GM12864 (cell line): ENCODE data around the gene PC.

Experiments
- DNase-seq: peaks from one replicate; pipeline ENCODE4 v3.0.0-alpha.2; 2011; ENCODE audit warnings: low read depth
- H3K4me3 ChIP-seq: 2 replicates; pipeline ENCODE4 v1.5.1; 2011; ENCODE audit warnings: mild to moderate bottlenecking, low read depth, low read length, control low read depth
- CTCF ChIP-seq: IDR thresholded peaks from 2 replicates; pipeline ENCODE4 v1.5.1; 2011; ENCODE audit warnings: low read depth, mild to moderate bottlenecking, moderate library complexity, low read length, control low read depth, inconsistent platforms; ENCODE audit errors: missing control alignments

PC gene

GRCh38 chr11:66986178-66986545 is 28.0 kb upstream of the PC start:
- H3K4me3 ChIP-seq: no peak overlapping the region
- no peak for DNase-seq
- TF ChIP-seq CTCF: no peak

DNA sequence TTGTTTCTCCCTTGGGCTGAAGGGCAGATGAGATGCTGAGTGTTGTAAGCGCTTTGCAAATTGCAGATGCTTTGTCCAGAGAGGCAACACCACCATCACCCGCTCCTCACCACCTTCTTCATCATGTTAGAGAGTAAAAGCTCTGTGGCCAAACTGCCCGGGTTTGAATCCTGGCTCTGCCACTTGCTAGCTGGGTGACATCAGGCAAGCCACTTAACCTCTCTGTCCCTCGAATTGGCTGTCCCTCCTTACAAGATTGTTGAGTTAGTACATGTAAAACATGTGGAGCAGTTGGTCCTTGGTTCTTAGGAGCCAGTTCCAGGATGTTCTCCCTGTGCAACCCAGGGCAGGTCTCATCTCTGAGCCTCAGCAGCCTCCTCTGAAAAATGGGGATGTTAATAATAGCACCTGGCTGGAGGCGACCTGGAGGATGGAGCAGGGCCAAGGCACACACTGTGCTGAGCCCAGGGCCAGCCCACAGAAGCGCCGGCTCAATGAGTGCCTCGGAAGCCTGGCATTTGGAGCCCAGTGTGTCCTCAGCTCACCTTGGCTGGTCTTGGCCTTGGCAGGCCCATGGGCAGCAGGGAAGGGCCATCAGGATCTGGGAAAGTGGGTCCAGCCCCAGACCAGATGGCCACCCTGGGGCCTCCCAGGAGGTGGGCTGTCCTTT is 27.5 kb upstream of the PC start:
- H3K4me3 ChIP-seq: no peak overlapping the region
- no peak for TF ChIP-seq CTCF
- DNase-seq: no peak

- DNase-seq: no peak
- H3K4me3 ChIP-seq: no peak overlapping the region
- no peak for TF ChIP-seq CTCF
Observed at GRCh38 chr11:66983275-66983924, 25.2 kb upstream of the PC start.

DNA sequence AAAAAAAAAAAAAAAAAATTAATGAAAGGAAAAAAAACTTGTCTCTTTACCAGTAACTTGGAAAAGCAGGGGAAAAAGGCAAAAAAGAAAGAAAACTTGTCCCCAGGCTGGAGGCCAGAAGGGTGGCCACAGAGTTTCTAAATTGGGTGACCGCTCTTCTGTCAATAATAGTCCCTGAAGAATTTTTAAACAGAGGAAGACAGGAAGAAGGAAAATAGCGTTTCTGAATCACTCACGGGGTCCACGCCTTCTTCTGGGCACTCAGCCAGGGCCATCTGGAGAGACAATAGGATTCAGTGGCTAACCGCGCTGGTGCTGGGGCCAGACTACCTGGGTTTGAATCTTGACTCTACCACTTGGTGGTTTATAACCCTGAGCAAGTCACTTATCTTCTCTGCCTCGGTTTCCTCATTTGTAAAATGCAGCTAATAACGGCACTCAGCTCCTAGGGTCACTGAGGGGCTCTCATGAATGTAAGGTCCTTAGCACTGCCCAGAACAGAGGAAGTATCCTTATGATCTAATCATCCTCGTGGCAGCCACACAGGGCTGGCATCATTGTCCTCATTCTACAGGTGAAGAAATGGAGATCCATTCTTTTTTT is 23.9 kb upstream of the PC start:
- TF ChIP-seq CTCF: no peak
- no peak overlapping the region for H3K4me3 ChIP-seq
- DNase-seq: no peak

- no peak for TF ChIP-seq CTCF
- H3K4me3 ChIP-seq: no peak overlapping the region
- DNase-seq: no peak
Observed at GRCh38 chr11:66979336-66979980, 21.3 kb upstream of the PC start.

DNA sequence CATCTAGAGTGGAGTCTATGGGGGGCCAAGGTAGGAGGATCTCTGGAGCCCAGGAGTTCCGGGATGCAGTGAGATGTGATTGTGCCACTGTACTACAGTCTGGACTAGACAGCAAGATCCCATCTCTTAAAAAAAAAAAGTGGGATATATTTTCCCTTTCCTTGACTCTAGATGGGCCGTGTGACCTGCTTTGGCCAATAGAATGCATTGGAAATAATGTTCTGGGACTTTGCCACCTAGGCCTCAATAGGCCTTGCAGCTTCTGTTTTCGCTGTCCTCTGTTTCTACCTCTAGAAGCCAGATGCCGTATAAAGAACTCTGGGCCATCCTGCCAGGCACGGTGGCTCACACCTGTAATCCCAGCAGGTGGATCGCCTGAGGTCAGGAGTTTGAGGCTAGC is 20.5 kb upstream of the PC start:
- H3K4me3 ChIP-seq: no peak overlapping the region
- DNase-seq: no peak
- no peak for TF ChIP-seq CTCF
